Transverse colon (tissue), 4 donors: Measurements from ENCODE around the gene GATB. TPM values are rescaled to one million over a fixed set of nuclear protein-coding genes. Genes with fewer than 3 reads are reported as not detected.

Experiments
- DNase-seq: peaks from one replicate; pipeline ENCODE4 v3.0.0-alpha.2; 2019
- H3K27ac ChIP-seq, 4 donors: fragments of 200-600 bp; sonication (generic); 2 replicates each; pipeline ENCODE4 v1.5.1; 2016 to 2018; ENCODE audit warnings: inconsistent platforms in 4 of 4
- H3K27me3 ChIP-seq: fragments of 200-600 bp; sonication (generic); 2 replicates; pipeline ENCODE4 v1.5.1; 2017; ENCODE audit warnings: inconsistent platforms
- H3K36me3 ChIP-seq, 4 donors: fragments of 200-600 bp; sonication (generic); 2 replicates each; pipeline ENCODE4 v1.5.1; 2017 to 2019; ENCODE audit warnings: inconsistent platforms in 4 of 4
- H3K4me1 ChIP-seq, 4 donors: fragments of 200-600 bp; sonication (generic); 2 replicates each; pipeline ENCODE4 v1.5.1; 2017 to 2020; ENCODE audit warnings: inconsistent platforms in 4 of 4
- H3K4me3 ChIP-seq, 4 donors: fragments of 200-600 bp; sonication (generic); 1 replicate in 1 of 4; 2 replicates in 3 of 4; pipeline versions ENCODE4 v1.5.1 to v1.6.1; 2017 to 2019; ENCODE audit warnings: inconsistent platforms in 4 of 4
- H3K9me3 ChIP-seq, 2 donors: fragments of 200-600 bp; sonication (generic); 2 replicates each; pipeline ENCODE4 v1.5.1; 2017 to 2019; ENCODE audit warnings: inconsistent platforms in 2 of 2
- EP300 ChIP-seq: sonication (generic); formaldehyde crosslinking; IDR thresholded peaks from one replicate; pipeline ENCODE4 v1.6.1; 2017; ENCODE audit warnings: antibody characterized with exemption, low read depth
- POLR2A ChIP-seq: fragments of 450-650 bp; IDR thresholded peaks from one replicate; pipeline ENCODE4 v1.6.1; 2016; ENCODE audit warnings: antibody characterized with exemption, mild to moderate bottlenecking, moderate library complexity
- POLR2AphosphoS5 ChIP-seq, 3 donors: sonication (generic); formaldehyde crosslinking; IDR thresholded peaks; one replicate each; pipeline ENCODE4 v1.6.1; 2016; ENCODE audit warnings: antibody characterized with exemption in 3 of 3
- WGBS, 2 donors: methylation state at CpG; one replicate each; pipeline ENCODE4 v1.1.5; 2018; ENCODE audit warnings: low coverage in 1 of 2; 5-methylcytosine and 5-hydroxymethylcytosine counted together
- in situ Hi-C, 4 donors: fragments of 200-750 bp; cut with MboI; loops; one replicate each; pipeline versions ENCODE4 v1.15.0 to v1.15.1; 2017; ENCODE audit warnings: low sequenced_read_pairs in 3 of 4, low pct_ligation_motif_present in 1 of 4, low pct_unique_long_range_greater_than_20kb in 1 of 4
- intact Hi-C: fragments of 100-400 bp; cut with DNase I; formaldehyde crosslinking; loops from one replicate; pipeline ENCODE4 v1.15.1; 2023; ENCODE audit warnings: low total_unique reads
- total RNA-seq, 4 donors: library from RNA; depleted of rRNA; stranded (reverse); fragments of >200 nt; gene quantifications; one replicate each; pipeline ENCODE4 v1.1.0, GENCODE V29; 2016
- TF ChIP-seq, protein P1 (sequence below), 5 experiments: fragments of 200-600 bp in 3 of 5; fragments of 450-650 bp in 2 of 5; sonication (generic) in 3 of 5; IDR thresholded peaks; 1 replicate in 2 of 5; 2 replicates in 3 of 5; pipeline ENCODE4 v1.5.1; 2016 to 2017; ENCODE audit warnings: antibody characterized with exemption in 5 of 5, inconsistent platforms in 3 of 5, mild to moderate bottlenecking in 2 of 5, moderate library complexity in 1 of 5

Gene GATB
- total RNA-seq, 4 donors from 2014 or later = 22.5 to 111 (median 27.3) TPM

GRCh38 chr4:151626751-151627150, 134.1 kb downstream of the GATB start:
- H3K4me1 ChIP-seq = no peaks in the 10 kb centered on the region
- no peaks in the 10 kb centered on the region for H3K36me3 ChIP-seq
- 43 to 50% methylated on average over 3 of the region's 3 CpGs for WGBS, 2 donors
- no peak for DNase-seq
- no peak overlapping the region for H3K27ac ChIP-seq
- intact Hi-C loops (no loop called here), in situ Hi-C loops (no loop called here)
- no peaks in the 10 kb centered on the region for H3K9me3 ChIP-seq
- H3K4me3 ChIP-seq = no peak overlapping the region
- TF ChIP-seq, protein P1, sequence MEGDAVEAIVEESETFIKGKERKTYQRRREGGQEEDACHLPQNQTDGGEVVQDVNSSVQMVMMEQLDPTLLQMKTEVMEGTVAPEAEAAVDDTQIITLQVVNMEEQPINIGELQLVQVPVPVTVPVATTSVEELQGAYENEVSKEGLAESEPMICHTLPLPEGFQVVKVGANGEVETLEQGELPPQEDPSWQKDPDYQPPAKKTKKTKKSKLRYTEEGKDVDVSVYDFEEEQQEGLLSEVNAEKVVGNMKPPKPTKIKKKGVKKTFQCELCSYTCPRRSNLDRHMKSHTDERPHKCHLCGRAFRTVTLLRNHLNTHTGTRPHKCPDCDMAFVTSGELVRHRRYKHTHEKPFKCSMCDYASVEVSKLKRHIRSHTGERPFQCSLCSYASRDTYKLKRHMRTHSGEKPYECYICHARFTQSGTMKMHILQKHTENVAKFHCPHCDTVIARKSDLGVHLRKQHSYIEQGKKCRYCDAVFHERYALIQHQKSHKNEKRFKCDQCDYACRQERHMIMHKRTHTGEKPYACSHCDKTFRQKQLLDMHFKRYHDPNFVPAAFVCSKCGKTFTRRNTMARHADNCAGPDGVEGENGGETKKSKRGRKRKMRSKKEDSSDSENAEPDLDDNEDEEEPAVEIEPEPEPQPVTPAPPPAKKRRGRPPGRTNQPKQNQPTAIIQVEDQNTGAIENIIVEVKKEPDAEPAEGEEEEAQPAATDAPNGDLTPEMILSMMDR (IDR thresholded peaks at IDR 0.05) = no peak
- no peak for TF ChIP-seq POLR2A
- no peak for TF ChIP-seq EP300
- TF ChIP-seq POLR2AphosphoS5 (IDR thresholded peaks at IDR 0.05) = no peak
- H3K27me3 ChIP-seq = no peaks in the 10 kb centered on the region

- DNase-seq = no peak
- intact Hi-C loops = no loop called here
- Histone ChIP-seq H3K4me1 (no peaks in the 10 kb centered on the region), H3K36me3 (no peaks in the 10 kb centered on the region), H3K27ac (no peak overlapping the region), H3K9me3 (no peaks in the 10 kb centered on the region), H3K27me3 (no peaks in the 10 kb centered on the region), H3K4me3 (no peak overlapping the region)
- 92 to 95% methylated on average over 2 to 3 of the region's 3 CpGs for WGBS, 2 donors
- in situ Hi-C loops = no loop called here
- TF ChIP-seq, protein P1 (IDR thresholded peaks at IDR 0.05) = no peak
- no peak for TF ChIP-seq POLR2AphosphoS5 (IDR thresholded peaks at IDR 0.05)
- no peak for TF ChIP-seq POLR2A
- TF ChIP-seq EP300 = no peak
These were observed 134.6 kb downstream of the GATB start for GRCh38 chr4:151626228-151626627.

DNA sequence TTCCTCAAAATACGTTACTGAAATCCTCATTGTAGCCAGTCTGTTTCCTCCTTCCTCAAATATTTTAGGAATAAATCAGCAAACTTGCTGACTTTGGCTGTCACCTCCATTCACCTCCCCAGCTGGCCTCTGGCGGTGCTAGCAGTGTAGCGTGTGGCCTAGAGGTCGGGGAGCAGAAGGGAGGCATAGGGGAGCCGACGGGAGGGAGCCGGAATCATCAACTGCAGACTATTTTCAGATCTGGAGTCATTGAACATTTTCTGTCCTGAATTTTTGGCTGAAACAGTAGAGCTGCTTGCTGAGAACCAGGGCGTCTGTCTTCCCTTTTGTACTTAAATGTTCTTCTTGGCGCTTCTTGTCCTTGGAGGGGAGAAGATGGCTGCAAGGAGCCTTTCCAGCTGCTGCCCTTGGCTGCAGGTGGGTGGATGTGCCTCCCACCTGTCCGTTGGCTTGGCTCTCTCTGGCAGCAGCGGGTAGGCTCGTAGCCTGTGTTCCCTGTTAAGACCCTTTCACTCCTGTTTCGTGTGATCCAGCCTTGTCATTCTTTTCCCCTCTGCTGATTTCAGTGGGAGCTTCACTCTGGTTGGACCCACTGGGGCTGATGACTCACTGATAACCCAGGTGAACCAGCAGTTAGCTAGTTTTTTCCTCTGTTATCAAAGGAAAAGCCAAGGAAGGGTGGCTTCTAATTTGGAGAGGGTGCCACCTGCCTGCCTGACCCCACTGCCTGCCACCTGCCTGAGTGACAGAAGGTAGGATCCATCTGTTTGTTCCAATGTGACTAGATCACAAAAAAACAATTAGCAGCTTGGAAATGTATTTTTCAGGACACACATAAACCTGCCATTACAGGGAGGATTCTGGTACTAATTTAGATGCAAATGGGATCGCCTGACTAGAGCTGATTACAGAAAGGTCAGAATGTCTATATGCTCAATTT, 135.9 kb downstream of the GATB start:
- TF ChIP-seq POLR2A = no peak
- TF ChIP-seq, protein P1 (IDR thresholded peaks at IDR 0.05) = no peak
- TF ChIP-seq EP300 = no peak
- TF ChIP-seq POLR2AphosphoS5 (IDR thresholded peaks at IDR 0.05) = no peak
- in situ Hi-C loops = loop anchor here in 2 of 4 donors (25.0 kb wide), 1 partner anchor 513 kb away; no protein-coding TSS in a partner anchor
- WGBS, 2 donors = 68 to 80% methylated on average over 5 to 14 of the region's 14 CpGs

More for the DNA sequence above, 135.9 kb downstream of the GATB start:
- Histone ChIP-seq H3K27ac (no peak overlapping the region), H3K27me3 (no peaks in the 10 kb centered on the region), H3K4me1 (no peaks in the 10 kb centered on the region), H3K4me3 (no peak overlapping the region), H3K36me3 (no peaks in the 10 kb centered on the region), H3K9me3 (no peaks in the 10 kb centered on the region)
- DNase-seq = no peak
- intact Hi-C loops = no loop called here
